SW480 (cell line): ENCODE data around the gene BOD1L1.

Experiments used
- DNase-seq: peaks from one replicate; pipeline ENCODE4 v3.0.0-alpha.2; 2016; ENCODE audit warnings: low spot score

Gene BOD1L1

DNA sequence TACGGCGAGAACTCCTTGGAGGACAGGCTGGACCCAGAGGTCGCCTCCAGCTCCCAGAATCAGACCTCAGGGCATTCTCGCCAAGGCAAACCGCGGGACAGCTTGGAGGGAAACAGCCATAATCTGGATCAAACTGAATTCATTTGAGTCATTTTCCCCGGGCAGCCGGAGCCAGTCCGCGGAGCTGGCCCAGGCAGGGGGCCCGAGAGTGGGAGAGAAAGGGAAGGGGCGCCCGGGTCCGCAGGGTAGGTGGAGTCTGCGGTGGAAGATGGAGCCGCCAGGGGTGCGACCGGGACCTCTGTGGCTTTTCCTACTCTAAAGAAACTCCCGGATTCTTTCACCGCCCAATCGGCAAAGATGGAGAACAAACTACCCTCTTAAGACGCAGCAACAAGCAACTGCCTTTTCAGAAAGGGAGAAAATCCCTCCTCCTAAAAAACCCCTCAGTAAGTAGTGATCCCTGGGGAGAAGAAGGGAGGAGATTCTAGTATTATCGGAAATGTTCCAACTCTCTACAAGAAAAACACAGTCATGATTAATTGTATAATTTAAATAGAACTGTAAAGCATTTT is 88.4 kb downstream of the BOD1L1 start:
- DNase-seq, result no peak

DNA sequence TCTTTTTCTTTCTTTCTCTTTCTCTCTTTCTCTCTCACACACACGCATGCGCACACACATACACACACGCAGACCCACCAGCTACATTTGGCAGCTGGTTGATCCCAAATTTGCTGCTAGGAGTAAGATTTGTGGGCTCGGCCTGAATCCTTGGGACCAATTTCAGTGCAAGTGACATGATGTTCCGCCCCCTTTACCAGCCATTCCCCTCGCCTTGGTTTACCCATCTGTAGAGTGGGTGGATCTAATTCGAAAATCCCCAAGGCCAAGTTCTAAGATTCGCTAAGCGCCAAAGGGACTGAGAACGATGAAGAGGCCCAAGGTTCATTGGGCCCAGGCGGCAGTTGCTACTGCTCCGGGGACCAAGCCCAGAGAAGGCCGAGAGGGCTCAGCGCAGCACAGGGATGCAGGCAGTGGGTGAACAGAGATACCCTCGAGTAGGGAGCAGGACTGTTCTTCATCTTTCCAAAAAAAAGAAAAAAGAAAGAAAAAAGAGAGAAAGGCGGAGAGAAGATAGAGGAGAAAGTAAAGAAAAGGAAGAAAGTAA is 89.0 kb downstream of the BOD1L1 start:
- no peak for DNase-seq

DNA sequence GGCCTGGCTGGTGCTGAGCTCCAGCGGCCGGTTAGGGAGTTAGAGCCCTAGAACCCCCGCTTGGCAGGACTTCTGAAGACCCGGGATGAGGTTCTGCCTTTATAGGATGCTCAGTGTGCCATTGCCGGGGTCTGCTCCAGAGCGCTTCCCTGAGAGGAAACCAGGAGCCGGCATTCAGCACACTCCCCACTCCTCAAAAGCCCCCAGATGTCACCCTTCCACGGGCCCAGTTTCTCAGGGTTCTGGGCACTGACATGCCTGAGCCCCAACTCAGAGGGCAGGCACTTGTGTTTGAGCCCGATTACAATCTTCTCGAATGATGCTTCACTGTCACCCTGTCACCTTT is 89.7 kb downstream of the BOD1L1 start:
- no peak for DNase-seq

DNA sequence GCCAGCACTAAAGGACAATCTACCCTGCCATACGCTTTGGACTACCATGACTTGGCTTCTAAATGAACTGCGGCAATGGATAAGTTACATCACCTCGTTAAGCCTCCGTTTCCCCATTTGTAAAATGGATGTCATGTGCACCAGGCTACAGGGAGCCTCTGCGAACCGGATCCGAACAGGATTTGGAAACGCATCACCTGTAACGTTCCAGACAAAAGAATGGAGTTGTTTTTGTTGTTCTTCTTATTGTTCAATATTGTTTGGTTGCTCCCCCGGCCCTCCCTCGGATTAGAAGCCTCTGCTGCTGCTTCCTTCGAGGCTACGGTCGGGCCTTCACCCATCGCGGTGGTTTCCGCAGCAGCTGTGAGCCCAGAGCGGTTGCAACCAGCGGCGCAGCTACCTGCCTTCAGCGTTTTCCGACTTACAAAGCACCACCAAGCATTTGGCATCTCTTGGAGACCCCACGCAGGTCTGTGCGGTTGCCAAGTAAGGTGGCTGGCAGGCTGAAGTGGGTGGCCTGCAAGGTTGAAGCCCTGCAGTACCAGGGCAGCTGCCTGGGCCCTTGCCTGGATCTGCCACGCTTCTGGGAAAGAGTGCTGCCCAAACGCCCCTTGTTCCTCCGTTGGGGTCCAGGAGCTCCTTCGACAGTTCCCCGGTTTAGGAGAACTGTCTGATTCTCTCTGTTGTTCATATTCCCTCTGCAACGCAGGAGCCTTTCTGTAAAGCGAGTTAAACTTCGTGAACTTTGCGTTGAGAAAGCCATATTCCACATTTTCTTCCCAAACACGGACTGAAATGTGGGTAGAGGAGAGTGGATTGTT is 90.3 kb downstream of the BOD1L1 start:
- no peak for DNase-seq

DNA sequence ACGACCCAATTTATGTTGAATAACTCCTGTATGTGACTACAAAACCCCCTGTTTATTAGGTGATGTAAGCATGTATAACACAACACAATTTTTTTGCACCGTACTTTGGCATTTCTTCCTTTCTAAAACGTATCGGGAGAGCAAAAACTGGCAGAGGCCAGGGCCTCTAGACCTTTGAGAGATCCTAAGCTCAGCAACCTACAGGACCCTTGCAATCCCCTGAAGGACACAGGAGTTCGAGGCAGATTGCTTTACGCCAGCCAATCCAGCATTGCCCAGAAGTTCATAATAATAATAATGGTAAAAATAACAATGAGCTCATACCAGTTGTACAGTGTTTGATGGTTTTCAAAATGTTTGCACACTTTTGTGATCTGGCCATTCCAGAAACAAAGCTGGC is 90.9 kb downstream of the BOD1L1 start:
- DNase-seq, result no peak

DNA sequence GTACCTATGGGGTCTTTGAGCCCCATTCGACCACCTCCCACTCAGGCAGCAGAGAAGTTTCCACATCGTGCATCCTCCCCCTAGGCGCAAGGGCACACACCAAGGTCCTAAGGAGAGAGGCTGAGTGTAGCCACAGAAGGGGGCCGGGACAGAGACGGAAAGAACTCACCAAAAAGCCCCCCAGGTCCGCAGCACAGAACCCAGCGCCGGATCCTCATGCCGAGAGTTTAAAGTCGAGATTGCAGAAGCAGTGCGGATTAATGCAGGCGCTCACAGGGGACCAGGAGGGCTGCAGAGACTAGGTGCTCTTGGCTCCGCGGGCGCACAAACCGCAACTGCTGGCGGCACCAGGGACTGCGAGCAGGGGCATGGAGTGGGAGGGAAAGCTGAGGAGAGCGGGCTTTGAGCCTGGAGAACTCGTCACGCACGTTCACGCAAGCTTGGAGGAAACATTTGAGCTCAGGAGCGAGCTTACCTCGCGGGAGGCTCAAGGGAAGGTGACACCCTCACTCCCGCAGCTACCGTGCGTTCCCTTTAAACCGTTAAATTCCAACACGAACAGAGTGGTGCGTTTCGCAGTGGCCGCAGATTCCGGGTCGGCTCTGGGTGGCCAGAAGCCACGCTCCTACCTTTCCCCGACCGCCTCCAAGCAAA is 91.7 kb downstream of the BOD1L1 start:
- DNase-seq, result no peak

DNA sequence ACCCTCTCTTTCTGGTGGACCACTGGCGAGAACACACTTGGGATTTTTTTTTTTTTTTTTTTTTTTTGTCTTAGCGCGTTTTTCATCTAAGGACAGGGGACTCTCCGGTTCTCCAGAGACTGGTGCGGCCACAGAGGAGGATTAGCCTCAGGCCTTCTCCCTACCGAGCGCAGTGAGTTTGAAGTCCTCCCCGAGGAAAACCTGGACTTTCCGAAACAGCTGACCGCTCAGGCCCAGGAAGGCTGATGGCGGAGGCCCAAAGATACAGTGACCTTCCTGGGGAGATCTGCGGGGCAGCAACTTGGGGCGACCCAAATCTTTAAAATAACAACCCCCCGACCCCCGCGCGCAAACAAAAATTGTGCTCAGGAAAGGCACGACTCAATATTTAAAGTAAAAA is 92.4 kb downstream of the BOD1L1 start:
- no peak for DNase-seq

DNA sequence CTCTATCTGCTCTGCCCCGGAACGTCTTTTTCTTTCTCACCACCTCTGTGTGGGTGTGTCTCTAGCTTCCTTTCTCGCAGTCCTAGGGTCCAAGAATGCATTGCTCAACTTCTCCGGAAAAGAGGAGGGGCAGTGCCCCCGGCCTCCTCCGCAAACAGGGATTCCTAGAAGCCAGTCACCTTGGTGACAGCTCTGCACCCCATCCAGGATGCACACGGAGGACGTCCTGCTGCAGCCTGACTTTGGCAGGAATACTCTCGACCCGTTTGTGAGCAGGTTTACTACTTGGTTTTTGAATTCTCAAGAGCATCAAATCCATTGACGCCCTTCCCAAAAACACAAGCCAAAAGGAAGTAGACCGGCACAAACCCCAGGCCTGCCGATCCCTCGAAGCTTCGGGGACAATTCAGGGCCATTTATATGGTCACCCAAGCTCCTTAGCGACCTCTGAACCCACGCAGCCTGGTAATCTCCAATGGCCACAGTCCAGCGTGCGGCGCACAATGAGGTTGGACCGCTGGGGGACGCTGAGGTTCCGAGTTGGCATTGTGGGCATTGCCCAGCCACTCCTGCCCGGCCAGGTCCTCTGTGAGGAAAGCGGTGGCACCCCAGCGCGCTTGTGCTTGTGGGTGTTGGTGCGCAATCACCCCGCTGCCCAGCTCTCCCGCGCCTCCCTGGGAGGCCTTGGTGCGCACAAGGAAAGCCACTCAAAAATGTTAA is 93.0 kb downstream of the BOD1L1 start:
- no peak for DNase-seq

DNA sequence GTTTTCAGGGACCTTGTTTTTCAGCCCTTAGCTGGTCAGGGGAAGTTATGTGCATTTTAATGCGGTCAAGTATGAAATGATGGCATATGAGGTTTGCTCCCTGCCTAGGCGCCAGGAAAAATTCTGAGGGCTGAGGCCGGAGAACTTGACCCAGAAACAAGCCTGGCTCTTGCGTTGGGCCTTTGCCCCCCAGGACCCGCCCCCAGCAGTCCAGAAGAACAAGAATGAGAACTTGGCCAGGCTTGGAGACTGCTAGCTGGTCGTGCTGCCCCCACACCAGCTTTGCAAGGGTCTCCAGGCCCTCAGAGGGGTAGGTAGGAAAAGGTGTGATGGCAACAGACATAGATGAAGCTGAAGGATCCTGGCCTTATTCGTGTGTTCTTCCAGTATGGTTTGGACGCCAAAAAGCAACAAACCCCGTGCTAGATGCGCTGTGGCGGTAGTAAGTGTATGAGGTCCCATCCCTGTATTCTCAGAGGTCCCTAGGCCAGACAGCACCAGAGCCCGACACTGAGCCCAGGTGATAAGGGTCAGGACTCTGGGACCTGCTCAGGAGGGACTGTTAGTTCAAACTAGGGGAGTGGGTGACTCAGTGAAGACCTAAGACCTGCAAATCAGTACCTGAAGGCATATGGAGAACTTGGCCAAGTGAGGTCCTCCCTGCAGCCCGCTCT is 93.7 kb downstream of the BOD1L1 start:
- no peak for DNase-seq

DNA sequence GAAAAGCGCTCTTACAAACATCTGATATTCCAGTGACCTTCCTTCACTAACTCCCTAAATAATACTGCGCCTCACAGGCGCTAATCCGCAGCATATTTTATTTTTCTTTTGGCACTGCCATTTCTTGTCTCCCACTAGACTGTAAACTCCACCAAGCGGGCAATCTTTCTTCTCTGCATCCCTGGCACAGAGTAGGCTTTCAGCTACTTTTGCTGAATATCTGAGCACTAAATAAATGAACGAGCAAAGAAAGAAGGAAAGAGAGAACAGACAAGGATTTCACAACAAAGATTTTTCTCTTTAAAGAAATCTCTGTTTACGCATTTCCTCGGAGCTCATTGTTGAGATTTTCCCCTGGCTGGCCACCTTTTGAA is 95.9 kb downstream of the BOD1L1 start:
- no peak for DNase-seq

DNA sequence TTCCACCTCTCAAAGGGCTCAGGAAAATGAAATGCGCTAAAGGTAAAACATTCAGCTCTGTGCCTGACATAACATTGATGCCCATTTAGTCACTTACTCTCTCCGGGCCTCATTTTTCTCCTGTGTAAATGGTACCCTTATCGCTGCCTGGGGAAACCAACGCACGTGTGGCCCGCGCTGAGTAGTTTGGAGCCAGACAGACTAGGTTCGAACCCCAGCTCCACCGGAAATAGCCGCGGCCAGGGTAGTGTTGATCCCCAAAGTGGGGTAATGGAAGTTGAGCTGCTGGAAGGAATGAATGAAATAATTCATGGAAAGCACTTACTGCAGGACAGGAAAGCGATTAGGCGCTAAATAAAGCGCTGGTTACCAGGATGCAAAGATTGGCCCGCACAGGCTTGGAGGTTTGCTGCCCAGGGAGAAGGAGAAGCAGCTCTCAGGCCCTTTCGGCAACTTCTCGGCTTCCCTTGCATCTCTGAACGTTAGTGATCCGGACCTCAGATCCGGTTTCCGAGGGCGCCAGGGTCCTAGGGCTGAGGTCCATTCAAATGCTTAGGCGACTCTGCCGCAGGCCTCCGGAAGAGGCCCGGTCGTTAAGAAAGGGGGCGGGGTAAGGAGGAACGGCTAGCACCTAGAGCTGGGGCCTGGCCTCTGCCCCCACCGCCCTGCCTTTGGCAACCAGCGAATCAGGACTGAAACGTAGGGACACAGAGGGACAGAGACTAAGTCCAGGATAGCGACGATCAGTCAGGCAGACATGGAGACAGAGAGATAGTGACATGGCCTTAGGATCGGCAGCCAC is 96.5 kb downstream of the BOD1L1 start:
- no peak for DNase-seq

DNA sequence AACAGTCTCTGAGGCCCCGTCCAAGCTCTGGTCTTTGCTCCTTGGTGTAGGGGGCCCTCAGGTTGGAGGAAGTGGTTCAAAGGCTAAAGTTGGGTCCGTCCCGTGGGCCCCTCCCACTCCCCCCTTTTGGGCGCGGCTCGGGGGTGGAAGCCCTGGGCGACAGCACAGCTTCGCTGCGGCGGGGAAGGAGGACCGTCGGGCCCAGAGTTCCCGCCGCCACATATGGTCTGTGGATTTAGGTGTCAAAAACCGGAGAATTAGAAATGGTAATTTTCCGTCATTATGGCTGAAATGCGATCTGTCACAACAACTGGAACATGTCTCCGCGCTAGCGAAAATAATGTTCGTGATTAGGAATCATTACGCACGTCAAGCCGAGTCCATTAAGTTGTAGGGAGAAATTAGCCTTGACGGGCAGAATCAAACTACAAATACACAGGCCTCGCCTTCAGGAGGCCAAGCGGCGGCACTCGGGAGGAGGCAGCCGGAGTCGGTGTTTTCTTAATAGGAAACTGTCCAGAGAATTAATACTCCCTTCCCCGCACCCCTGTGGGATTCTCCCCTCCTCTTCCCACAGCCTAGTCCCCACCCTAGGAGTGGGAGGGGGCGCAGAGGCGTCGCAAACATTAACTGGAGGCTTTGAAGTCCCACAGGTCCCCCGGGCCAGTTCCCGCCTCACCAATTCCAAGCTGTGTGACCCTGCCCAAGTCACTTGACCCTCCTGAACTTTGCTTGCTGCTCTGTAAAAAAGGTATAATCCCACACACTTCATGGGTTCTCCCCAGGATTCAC is 98.2 kb downstream of the BOD1L1 start:
- no peak for DNase-seq

DNA sequence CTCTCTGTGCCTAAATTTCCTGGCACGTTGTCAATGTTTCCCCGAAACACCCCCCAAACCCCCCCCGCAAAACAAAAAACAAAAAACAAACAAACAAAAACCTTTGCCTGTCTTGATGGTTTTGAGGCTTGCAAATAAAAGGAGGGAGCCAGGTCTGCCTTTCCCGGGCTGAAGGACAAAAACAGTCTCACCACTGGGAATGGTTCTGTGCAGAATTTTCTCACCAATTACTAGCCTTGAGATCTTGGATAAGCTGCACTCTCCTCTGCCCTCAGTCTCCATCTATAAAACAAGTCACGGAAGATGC is 98.8 kb downstream of the BOD1L1 start:
- DNase-seq, result no peak

DNA sequence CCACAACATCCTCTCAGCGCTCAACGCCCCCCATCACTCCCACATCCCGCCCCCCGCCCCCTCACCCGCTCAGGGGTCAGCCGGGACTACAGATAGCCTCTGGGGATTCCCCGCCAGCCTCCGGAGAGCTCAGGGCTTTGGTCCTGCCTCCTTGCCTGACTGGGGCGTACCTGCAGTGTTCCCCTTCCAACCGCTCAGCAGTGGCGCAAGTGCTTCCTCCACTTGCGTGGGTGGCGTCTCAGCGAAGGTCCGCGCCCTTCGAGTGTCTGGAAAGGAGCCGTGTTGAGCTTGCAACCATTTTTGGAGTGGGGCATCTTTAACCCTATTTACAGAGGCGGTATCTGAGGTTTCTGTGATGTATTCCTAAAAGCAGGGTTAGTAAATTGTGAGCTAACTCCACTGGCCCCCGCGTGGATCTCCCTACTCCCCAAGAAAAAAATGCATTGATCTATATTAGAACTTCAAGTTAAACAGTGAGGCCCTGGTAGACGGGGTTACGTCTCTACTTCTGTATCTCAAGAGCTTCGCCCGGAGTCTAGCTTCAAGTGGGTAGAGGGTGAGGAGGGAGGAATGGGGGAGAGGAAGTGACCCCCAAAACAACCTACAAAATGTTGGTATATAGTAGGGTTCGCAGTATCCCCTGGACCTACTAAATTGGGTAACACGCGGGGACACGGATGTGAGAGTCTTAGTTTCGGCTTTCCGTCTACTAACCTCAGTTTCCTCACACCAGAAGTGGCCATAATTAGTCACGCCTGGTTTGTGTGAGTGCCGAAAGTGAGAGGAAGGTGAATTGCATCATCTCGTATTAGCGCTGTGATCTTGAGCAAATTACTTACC is 99.3 kb downstream of the BOD1L1 start:
- no peak for DNase-seq

DNA sequence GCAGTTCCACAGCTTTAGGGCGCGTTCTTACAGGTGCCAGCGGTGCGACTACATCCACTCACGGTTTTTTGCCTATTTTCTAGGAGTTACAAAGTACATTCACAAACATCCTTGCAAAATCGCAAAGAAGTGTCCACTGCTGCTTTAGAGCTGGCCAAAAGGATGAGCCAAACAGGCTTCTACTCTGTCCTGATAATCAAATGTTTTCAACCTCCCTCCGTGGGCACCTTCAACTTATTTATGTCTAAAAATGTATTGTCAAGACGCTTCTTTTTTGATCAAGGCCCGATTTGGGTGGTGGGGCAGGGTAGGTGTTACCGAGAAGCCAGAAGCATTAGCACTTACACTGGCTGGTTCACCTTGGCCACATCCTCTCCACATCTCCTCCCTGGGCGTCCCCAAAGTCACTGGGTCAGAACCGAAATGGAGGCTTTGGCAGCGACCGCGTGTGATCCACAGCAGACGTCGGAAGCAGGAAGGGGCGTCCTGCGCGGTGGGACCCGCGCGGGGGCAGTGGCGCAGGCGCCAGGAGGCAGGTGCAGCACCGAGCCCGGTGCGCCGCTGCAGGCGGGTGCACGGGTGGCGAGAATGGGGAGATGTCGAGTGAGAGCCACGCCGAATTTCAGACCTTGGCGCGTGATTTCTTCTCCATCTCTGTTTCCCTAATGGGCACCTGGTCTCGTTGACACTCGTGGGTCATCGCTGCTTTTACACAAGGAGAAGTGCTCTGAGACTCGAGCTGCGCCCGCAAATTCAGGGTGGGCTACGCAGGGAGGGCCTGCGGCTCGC is 100.1 kb downstream of the BOD1L1 start:
- DNase-seq, result no peak

DNA sequence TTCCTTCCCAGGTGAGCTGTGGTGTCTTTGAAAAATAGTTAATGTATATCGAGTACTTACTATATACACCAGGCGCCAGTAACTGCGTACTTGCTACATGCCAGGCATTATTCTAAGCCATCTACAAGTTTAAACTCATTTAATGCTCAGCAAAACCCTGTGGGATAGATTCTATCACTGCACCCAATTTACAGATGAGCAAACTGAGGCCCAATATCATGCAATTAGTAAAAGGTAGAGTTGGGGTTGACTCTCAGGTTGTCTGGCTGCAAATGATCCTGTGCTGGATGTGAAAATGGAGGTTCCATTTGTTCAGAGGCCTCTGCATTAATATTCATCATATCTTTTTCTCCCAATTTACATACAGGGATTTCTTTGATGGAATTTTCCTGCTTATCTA is 100.9 kb downstream of the BOD1L1 start:
- no peak for DNase-seq

DNA sequence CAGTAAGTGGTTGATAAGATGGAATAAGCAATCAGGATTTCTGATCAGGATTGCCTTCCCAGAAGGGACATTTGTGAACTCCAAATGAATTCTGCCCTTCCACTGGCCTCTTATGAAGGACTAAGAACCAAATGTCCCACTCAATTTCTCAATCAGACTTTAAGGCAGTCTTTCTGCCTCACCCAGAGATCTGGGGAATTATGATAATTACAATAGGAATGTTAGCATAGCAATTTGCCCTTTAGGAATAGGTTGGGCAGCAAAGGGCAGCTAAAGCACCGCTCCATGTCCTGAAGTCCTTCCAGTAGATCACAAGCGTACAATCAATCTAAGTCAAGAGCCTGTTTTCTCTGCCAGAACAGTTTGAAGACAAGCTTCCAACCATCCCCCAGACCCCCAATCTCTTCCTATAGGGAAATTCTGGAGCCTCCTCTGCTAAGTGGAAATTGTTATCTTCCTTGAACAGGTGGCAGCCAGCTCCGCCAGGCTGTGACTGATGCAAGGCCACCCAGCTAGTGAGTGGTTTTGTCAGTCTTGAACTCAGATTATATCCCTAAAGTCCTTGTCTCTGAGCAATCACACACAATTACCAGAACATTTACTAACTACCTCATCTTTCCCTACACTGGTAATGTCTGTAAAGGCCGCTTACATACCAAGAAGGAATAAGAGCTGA is 101.8 kb downstream of the BOD1L1 start:
- DNase-seq, result no peak

DNA sequence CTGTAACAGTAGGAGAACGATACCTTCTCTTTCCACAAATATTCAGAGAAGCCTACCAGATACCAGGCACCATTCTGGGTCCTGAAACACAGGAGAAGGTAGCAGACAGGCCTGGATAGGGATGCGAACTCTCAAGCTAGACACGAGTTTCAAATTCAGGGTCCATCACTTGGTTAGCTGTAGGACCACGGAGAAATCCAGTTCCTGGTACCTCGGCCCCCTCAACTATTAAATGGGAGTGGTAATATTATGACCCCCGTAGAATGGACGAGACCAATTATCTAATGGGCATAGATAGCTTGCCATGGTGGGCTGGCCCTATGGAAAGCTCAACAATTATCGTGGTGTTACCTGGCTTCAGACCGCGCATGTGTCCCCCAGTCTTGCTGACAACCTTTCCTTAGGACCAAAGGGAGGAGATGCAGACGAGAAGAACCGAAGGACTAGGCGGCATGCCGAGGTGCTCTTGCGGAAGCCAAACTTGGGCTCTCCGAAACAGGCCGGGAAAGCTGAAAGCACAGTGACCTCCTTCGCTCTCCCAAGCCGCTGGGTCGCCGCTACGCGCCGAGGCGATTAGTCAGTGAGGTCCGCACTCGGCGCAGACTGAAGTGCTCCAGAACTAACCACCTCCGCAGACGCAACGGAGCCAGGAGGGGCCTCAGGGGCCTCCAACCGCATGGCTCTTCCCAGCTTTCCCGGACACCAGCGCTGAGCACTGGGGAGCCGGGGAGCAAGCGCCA is 102.9 kb downstream of the BOD1L1 start:
- DNase-seq, result no peak
